CD4-positive, alpha-beta T cell (primary cell): ENCODE results near the gene CNOT2. TPM values are rescaled to one million over a fixed set of nuclear protein-coding genes. Genes with fewer than 3 reads are reported as not detected.

Experiments used
- ATAC-seq: fragments of 200-7000 bp; cut with Tn5 transposase; one replicate; pipeline ENCODE4 v1.10.0; 2022; ENCODE audit warnings: mild to moderate bottlenecking; ENCODE audit not compliant: poor library complexity
- CTCF ChIA-PET: fragments of 350-600 bp; sonication (Branson Sonifier 250); formaldehyde crosslinking; loops from one replicate; lab custom pipeline; 2021; ENCODE audit warnings: antibody characterized with exemption, inconsistent platforms; lab: Charles Lee
- POLR2A ChIA-PET: fragments of 350-600 bp; sonication (Branson Sonifier 250); formaldehyde crosslinking; loops from one replicate; lab custom pipeline; 2021; ENCODE audit warnings: antibody characterized with exemption, inconsistent platforms; lab: Charles Lee
- DNase-seq, 14 experiments: peaks; one replicate each; pipeline ENCODE4 v3.0.0-alpha.2; 2013 to 2020; ENCODE audit warnings: mixed read lengths in 2 of 14
- H3K27ac ChIP-seq, 2 donors: one replicate each; pipeline versions ENCODE4 v1.5.1 to v1.7.0; 2013; ENCODE audit warnings: low read length in 2 of 2, low read depth in 1 of 2, mild to moderate bottlenecking in 1 of 2
- H3K27me3 ChIP-seq, 2 experiments: 1 replicate in 1 of 2; 2 replicates in 1 of 2; pipeline versions ENCODE4 v1.6.1 to v1.7.0; 2013; ENCODE audit warnings: low read length in 2 of 2, control low read depth in 1 of 2, mild to moderate bottlenecking in 1 of 2, moderate library complexity in 1 of 2; ENCODE audit not compliant: insufficient read depth in 2 of 2, control insufficient read depth in 1 of 2
- H3K36me3 ChIP-seq: one replicate; pipeline ENCODE4 v1.6.1; 2013; ENCODE audit warnings: low read length, control low read depth; ENCODE audit not compliant: insufficient read depth
- H3K4me1 ChIP-seq: one replicate; pipeline ENCODE4 v1.6.1; 2013; ENCODE audit warnings: low read length, control low read depth; ENCODE audit not compliant: insufficient read depth
- H3K4me3 ChIP-seq: one replicate; pipeline ENCODE4 v1.5.1; 2013; ENCODE audit warnings: mild to moderate bottlenecking, low read length, moderate library complexity
- H3K9me3 ChIP-seq, 2 experiments: 1 replicate in 1 of 2; 2 replicates in 1 of 2; pipeline versions ENCODE4 v1.6.1 to v1.7.0; 2013; ENCODE audit warnings: low read length in 2 of 2, mild to moderate bottlenecking in 2 of 2, control low read depth in 1 of 2, moderate library complexity in 1 of 2; ENCODE audit not compliant: control insufficient read depth in 1 of 2, insufficient read depth in 1 of 2
- H3K27ac Mint-ChIP-seq: one replicate; pipeline ENCODE4 v1.8.0; 2020; ENCODE audit warnings: mixed read lengths
- H3K27me3 Mint-ChIP-seq: one replicate; pipeline ENCODE4 v1.8.0; 2021; ENCODE audit warnings: mixed read lengths
- H3K36me3 Mint-ChIP-seq: one replicate; pipeline ENCODE4 v1.8.0; 2021; ENCODE audit warnings: low read depth, mixed read lengths
- H3K4me1 Mint-ChIP-seq: one replicate; pipeline ENCODE4 v1.8.0; 2021; ENCODE audit warnings: low read depth, mixed read lengths
- H3K4me3 Mint-ChIP-seq: one replicate; pipeline ENCODE4 v1.8.0; 2020; ENCODE audit warnings: mild to moderate bottlenecking, mixed read lengths
- H3K9me3 Mint-ChIP-seq: one replicate; pipeline ENCODE4 v1.8.0; 2020; ENCODE audit warnings: mixed read lengths
- intact Hi-C, 2 experiments: fragments of 100-400 bp; cut with DNase I in 1 of 2; cut with micrococcal nuclease in 1 of 2; formaldehyde crosslinking; loops; one replicate each; pipeline versions ENCODE4 v1.15.1 to v1.9.0; 2023 to 2025; cut with DNase I, micrococcal nuclease
- total RNA-seq, 174 experiments: library from RNA in 2 of 174; stranded (reverse) in 2 of 174; gene quantifications; one replicate each; pipeline ENCODE4 v1.2.3 and lab custom pipeline; 2021 to 2026
- TF ChIP-seq, protein P1 (sequence below): fragments of 200-600 bp; IDR thresholded peaks from one replicate; pipeline ENCODE4 v1.8.0; 2022; ENCODE audit warnings: antibody characterized with exemption, mild to moderate bottlenecking

The CNOT2 gene
- total RNA-seq, 2 experiments from 2014 or later, result 107 to 121 TPM

DNA sequence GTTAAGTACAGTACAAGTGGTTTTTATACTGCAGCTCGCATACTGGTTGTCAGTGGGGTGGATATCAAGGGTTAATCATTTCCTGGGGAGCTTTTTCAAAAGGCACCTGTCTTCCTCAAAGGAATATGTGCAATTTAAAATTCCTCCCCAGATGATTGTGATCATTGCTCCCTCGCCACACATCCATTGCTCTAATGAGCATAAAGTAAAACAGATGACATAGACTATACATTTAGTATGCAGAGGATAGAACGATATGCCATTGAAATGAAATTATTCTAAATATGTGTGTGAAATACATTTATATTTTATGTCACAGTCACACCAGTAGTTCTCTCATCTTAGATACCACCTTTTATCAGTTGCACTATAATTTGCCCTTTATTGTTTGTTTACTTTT, 86.5 kb downstream of the CNOT2 start:
- no peaks in the 10 kb centered on the region for H3K27me3 Mint-ChIP-seq
- Histone ChIP-seq H3K27me3 (no peaks in the 10 kb centered on the region), H3K36me3 (peaks cover 13% of the 10 kb centered on the region), H3K4me3 (no peak overlapping the region), H3K4me1 (no peaks in the 10 kb centered on the region), H3K9me3 (no peaks in the 10 kb centered on the region), H3K27ac (no peak overlapping the region)
- H3K27ac Mint-ChIP-seq, result no peak overlapping the region
- ChIA-PET CTCF (interaction anchor here (1.0 kb wide), 1 partner anchor 18 kb away, joined by 3 read pairs; no protein-coding TSS in a partner anchor), POLR2A (no interaction called here)
- DNase-seq (no peak), ATAC-seq (no peak)
- no peaks in the 10 kb centered on the region for H3K9me3 Mint-ChIP-seq
- TF ChIP-seq, protein P1, sequence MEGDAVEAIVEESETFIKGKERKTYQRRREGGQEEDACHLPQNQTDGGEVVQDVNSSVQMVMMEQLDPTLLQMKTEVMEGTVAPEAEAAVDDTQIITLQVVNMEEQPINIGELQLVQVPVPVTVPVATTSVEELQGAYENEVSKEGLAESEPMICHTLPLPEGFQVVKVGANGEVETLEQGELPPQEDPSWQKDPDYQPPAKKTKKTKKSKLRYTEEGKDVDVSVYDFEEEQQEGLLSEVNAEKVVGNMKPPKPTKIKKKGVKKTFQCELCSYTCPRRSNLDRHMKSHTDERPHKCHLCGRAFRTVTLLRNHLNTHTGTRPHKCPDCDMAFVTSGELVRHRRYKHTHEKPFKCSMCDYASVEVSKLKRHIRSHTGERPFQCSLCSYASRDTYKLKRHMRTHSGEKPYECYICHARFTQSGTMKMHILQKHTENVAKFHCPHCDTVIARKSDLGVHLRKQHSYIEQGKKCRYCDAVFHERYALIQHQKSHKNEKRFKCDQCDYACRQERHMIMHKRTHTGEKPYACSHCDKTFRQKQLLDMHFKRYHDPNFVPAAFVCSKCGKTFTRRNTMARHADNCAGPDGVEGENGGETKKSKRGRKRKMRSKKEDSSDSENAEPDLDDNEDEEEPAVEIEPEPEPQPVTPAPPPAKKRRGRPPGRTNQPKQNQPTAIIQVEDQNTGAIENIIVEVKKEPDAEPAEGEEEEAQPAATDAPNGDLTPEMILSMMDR, result no peak
- peaks cover 64% of the 10 kb centered on the region for H3K4me1 Mint-ChIP-seq
- intact Hi-C loops, result no loop called here
- H3K36me3 Mint-ChIP-seq, result peaks cover 68% of the 10 kb centered on the region
- H3K4me3 Mint-ChIP-seq, result no peak overlapping the region

DNA sequence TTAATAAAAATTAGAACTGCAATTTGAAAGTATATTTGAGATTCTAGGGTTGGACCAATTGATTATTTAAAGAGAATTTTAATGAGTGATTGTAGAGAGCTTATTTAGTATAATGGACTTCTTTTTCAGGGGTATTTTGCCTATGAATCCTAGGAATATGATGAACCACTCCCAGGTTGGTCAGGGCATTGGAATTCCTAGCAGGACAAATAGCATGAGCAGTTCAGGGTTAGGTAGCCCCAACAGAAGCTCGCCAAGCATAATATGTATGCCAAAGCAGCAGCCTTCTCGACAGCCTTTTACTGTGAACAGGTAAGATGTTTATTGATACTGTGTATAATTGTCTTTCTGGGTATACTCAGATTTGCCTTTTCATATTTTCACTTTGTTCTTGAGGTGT, 86.9 kb downstream of the CNOT2 start:
- no peaks in the 10 kb centered on the region for H3K9me3 Mint-ChIP-seq
- H3K27me3 ChIP-seq, result no peaks in the 10 kb centered on the region
- no peaks in the 10 kb centered on the region for H3K4me1 ChIP-seq
- intact Hi-C loops, result no loop called here
- ChIA-PET POLR2A (no interaction called here), CTCF (interaction anchor here (1.0 kb wide), 1 partner anchor 18 kb away, joined by 3 read pairs; no protein-coding TSS in a partner anchor)
- no peaks in the 10 kb centered on the region for H3K9me3 ChIP-seq
- no peak for DNase-seq
- no peak overlapping the region for H3K27ac Mint-ChIP-seq
- ATAC-seq, result no peak
- peaks cover 17% of the 10 kb centered on the region for H3K36me3 ChIP-seq
- TF ChIP-seq, protein P1, result no peak
- no peak overlapping the region for H3K4me3 ChIP-seq
- no peak overlapping the region for H3K27ac ChIP-seq
- H3K27me3 Mint-ChIP-seq, result no peaks in the 10 kb centered on the region
- no peak overlapping the region for H3K4me3 Mint-ChIP-seq
- H3K4me1 Mint-ChIP-seq, result peaks cover 59% of the 10 kb centered on the region
- peaks cover 68% of the 10 kb centered on the region for H3K36me3 Mint-ChIP-seq

DNA sequence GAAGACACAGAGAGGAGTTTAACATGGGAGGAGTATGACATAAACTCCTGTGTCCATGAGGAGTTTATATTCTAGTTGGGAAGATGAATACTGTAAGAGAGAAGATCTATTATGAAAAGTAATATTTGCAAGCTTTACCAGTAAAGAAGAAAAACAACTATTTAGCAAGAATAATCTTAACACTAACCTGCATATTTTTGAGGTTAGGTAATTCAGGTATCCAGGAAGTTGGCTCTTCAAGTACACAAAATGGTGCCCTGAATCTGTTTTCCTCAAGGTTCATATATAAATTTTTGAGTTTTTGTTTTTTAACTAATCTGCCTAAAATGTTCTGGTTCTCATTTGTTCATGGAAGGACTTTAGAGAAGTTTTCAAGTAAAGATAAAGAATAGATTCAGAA, 89.0 kb downstream of the CNOT2 start:
- peaks cover 49% of the 10 kb centered on the region for H3K4me1 Mint-ChIP-seq
- no peak overlapping the region for H3K4me3 Mint-ChIP-seq
- TF ChIP-seq, protein P1, result no peak
- Histone ChIP-seq H3K36me3 (peaks cover 25% of the 10 kb centered on the region), H3K27ac (no peak overlapping the region), H3K9me3 (no peaks in the 10 kb centered on the region), H3K4me3 (no peak overlapping the region), H3K4me1 (no peaks in the 10 kb centered on the region), H3K27me3 (no peaks in the 10 kb centered on the region)
- no peaks in the 10 kb centered on the region for H3K9me3 Mint-ChIP-seq
- DNase-seq (no peak), ATAC-seq (no peak)
- H3K36me3 Mint-ChIP-seq, result peaks cover 76% of the 10 kb centered on the region
- ChIA-PET POLR2A (no interaction called here), CTCF (no interaction called here)
- peak overlapping the region; percentile 4 for H3K27ac Mint-ChIP-seq
- no peaks in the 10 kb centered on the region for H3K27me3 Mint-ChIP-seq
- intact Hi-C loops, result no loop called here
